Upper lobe of right lung (tissue), 1 donor: ENCODE results near the gene GALNT3. TPM values are rescaled to one million over a fixed set of nuclear protein-coding genes. Genes with fewer than 3 reads are reported as not detected.

Source experiments
- ATAC-seq: fragments of 200-7000 bp; cut with Tn5 transposase; one replicate; pipeline ENCODE4 v1.9.1; 2020; ENCODE audit warnings: mild to moderate bottlenecking, moderate library complexity
- DNase-seq: peaks from one replicate; pipeline ENCODE4 v3.0.0-alpha.2; 2020
- H3K27ac ChIP-seq: fragments of 200-600 bp; one replicate; pipeline ENCODE4 v1.8.0; 2022
- H3K27me3 ChIP-seq: fragments of 200-600 bp; one replicate; pipeline ENCODE4 v1.8.0; 2022; ENCODE audit warnings: mild to moderate bottlenecking
- H3K36me3 ChIP-seq: fragments of 200-600 bp; one replicate; pipeline ENCODE4 v1.8.0; 2022
- H3K4me1 ChIP-seq: fragments of 200-600 bp; one replicate; pipeline ENCODE4 v1.8.0; 2022
- H3K4me3 ChIP-seq: fragments of 200-600 bp; one replicate; pipeline ENCODE4 v1.8.0; 2022; ENCODE audit warnings: mild to moderate bottlenecking
- H3K9me3 ChIP-seq: fragments of 200-600 bp; one replicate; pipeline ENCODE4 v1.8.0; 2022
- intact Hi-C: fragments of 100-400 bp; cut with DNase I; formaldehyde crosslinking; loops from one replicate; pipeline ENCODE4 v1.11.0; 2022
- total RNA-seq: library from RNA; stranded (reverse); fragmentation: NEBNext Ultra II Directional; extraction: Animal tissue kit (Norgen Biotek cat#: 25700); gene quantifications from one replicate; pipeline ENCODE4 v1.2.1, GENCODE V29; 2021
- TF ChIP-seq, protein P1 (sequence below): fragments of 200-600 bp; IDR thresholded peaks from one replicate; pipeline ENCODE4 v1.8.0; 2022; ENCODE audit warnings: antibody characterized with exemption
- donor health status: DM: no; HTN: yes; CAD: no; lungs with severe emphysema.

The GALNT3 gene
- total RNA-seq, 1 donor from 2014 or later = 25.8 TPM

DNA sequence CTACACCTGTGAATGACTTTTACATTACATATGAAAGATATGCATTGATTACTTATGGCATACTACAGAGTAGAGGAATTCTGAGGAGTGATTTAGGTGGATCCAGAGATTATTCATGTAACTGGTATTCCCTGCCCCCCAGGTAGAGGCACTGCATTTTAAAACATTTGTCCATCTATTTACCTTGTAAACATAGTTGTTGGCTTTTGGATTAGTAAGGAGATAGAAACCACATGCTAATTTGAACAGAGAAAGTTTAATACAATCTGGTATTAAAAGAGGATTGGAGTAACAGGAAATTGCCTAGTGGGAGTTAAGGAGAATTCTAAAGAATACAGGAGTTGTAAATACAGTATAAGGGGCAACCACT, 15.9 kb downstream of the GALNT3 start:
- Histone ChIP-seq H3K4me3 (no peak overlapping the region), H3K27me3 (no peaks in the 10 kb centered on the region), H3K9me3 (no peaks in the 10 kb centered on the region), H3K27ac (no peak overlapping the region), H3K36me3 (no peaks in the 10 kb centered on the region), H3K4me1 (no peaks in the 10 kb centered on the region)
- TF ChIP-seq, protein P1, sequence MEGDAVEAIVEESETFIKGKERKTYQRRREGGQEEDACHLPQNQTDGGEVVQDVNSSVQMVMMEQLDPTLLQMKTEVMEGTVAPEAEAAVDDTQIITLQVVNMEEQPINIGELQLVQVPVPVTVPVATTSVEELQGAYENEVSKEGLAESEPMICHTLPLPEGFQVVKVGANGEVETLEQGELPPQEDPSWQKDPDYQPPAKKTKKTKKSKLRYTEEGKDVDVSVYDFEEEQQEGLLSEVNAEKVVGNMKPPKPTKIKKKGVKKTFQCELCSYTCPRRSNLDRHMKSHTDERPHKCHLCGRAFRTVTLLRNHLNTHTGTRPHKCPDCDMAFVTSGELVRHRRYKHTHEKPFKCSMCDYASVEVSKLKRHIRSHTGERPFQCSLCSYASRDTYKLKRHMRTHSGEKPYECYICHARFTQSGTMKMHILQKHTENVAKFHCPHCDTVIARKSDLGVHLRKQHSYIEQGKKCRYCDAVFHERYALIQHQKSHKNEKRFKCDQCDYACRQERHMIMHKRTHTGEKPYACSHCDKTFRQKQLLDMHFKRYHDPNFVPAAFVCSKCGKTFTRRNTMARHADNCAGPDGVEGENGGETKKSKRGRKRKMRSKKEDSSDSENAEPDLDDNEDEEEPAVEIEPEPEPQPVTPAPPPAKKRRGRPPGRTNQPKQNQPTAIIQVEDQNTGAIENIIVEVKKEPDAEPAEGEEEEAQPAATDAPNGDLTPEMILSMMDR = no peak
- intact Hi-C loops = no loop called here
- ATAC-seq (no peak), DNase-seq (no peak)

DNA sequence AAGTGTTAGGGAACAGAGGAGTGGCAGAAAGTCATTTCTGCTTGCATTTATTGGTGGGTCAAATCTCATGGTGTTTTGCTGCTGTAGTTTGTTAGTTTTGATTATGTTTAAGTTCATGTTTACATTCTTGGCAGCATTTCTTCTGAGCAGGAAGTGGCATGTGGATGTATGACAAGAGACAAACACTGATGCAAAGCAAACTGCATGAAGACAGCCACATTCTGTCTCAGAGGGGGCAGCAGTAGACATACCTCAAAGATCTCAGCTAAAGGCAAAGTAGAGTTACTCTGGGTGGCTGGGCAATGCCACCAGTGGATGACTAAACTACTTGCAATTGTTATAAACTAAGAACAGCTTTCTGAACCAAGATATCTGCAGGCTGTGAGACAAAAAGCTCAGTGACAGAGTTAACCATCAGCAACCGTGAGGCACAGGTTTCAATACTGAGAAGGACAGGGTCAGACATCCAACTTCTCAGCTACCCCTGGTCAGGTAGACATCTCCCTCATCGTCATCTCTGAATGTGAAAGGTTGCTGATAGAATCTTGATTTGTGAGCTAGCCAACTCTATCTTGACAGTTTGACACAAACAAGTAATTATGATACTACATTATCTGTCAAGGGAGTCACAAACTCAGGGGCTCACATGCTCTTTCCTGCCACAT, 16.4 kb downstream of the GALNT3 start:
- ATAC-seq (no peak), DNase-seq (no peak)
- intact Hi-C loops = no loop called here
- no peak overlapping the region for H3K27ac ChIP-seq
- no peaks in the 10 kb centered on the region for H3K27me3 ChIP-seq
- no peaks in the 10 kb centered on the region for H3K4me1 ChIP-seq
- H3K9me3 ChIP-seq = no peaks in the 10 kb centered on the region
- no peaks in the 10 kb centered on the region for H3K36me3 ChIP-seq
- no peak overlapping the region for H3K4me3 ChIP-seq
- TF ChIP-seq, protein P1 = no peak

DNA sequence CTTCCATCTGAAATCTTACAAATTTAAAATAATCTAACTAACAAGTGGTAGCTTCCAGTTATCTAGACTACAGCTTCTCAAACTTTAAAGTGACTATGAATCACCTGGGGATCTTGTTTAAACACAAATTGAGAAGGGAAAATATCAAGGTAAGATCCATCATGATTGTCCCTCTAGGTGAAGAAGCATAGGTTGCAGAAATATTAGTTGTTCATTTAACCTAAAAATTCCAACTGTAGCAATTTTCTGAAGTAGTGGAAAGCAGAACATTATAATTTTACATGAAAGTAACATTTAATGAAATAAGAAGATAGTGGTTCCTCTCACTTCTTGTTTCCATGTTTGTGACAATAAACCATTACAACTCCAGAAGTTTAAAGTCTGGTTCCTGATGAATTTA, 17.3 kb downstream of the GALNT3 start:
- ATAC-seq = no peak
- Histone ChIP-seq H3K4me3 (no peak overlapping the region), H3K9me3 (no peaks in the 10 kb centered on the region), H3K4me1 (no peaks in the 10 kb centered on the region), H3K27me3 (no peaks in the 10 kb centered on the region), H3K36me3 (no peaks in the 10 kb centered on the region), H3K27ac (no peak overlapping the region)
- DNase-seq = no peak
- TF ChIP-seq, protein P1 = no peak
- intact Hi-C loops = no loop called here

- H3K36me3 ChIP-seq = no peaks in the 10 kb centered on the region
- H3K9me3 ChIP-seq = no peaks in the 10 kb centered on the region
- intact Hi-C loops = no loop called here
- H3K27ac ChIP-seq = no peak overlapping the region
- TF ChIP-seq, protein P1 = no peak
- DNase-seq (no peak), ATAC-seq (no peak)
- no peaks in the 10 kb centered on the region for H3K27me3 ChIP-seq
- H3K4me1 ChIP-seq = no peaks in the 10 kb centered on the region
- H3K4me3 ChIP-seq = no peak overlapping the region
Measured at GRCh38 chr2:165776013-165776412, 18.0 kb downstream of the GALNT3 start.

- DNase-seq = no peak
- intact Hi-C loops = no loop called here
- H3K27ac ChIP-seq = no peak overlapping the region
- H3K27me3 ChIP-seq = no peaks in the 10 kb centered on the region
- peaks cover 5% of the 10 kb centered on the region for H3K4me1 ChIP-seq
- no peak for ATAC-seq
- no peaks in the 10 kb centered on the region for H3K36me3 ChIP-seq
- TF ChIP-seq, protein P1 = no peak
- no peaks in the 10 kb centered on the region for H3K9me3 ChIP-seq
- H3K4me3 ChIP-seq = no peak overlapping the region
Measured at GRCh38 chr2:165773684-165774083, 20.4 kb downstream of the GALNT3 start.

- H3K4me3 ChIP-seq = no peak overlapping the region
- H3K27ac ChIP-seq = no peak overlapping the region
- H3K27me3 ChIP-seq = no peaks in the 10 kb centered on the region
- intact Hi-C loops = no loop called here
- H3K36me3 ChIP-seq = no peaks in the 10 kb centered on the region
- H3K9me3 ChIP-seq = no peaks in the 10 kb centered on the region
- ATAC-seq (no peak), DNase-seq (no peak)
- TF ChIP-seq, protein P1 = no peak
- peaks cover 5% of the 10 kb centered on the region for H3K4me1 ChIP-seq
Measured at GRCh38 chr2:165772183-165772582, 21.9 kb downstream of the GALNT3 start.
